HS-5 (cell line): ENCODE results near the gene LDAH.
A peak's percentile ranks its signal among the peaks of the same experiment; 100 is the strongest.

Experiments used
- DNase-seq: peaks from one replicate; pipeline ENCODE4 v3.0.0-alpha.2; 2012; ENCODE audit warnings: low read depth

The LDAH gene

DNA sequence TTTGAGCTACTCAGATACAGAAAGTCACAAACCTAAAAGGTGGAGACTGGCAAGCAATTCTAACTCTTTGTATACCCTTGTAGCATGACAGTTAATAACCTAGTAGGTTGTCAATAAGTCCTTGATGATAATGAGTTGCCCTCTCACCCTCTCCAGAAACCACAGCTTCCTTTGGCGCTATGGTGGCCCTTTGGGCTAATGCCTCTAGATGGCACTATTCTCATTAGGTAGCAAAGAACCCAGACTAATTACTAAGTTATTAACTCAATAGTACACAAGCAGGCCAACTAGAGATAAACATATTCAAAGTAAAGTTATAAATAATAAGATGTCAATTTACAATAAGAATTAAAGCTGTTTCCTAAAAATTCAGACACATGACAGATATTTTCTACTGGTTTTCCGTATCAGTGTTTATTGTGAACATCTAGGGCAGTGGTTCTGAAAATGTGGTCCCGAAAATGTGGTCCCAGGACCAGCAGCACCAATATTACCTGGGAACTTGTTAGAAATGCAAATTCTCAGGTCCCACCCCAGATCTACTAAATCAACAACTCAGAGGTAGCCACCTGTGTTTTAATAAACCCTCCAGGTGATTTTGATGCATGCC lies 41.1 kb downstream of the LDAH start:
- DNase-seq, result peak; percentile 13

DNA sequence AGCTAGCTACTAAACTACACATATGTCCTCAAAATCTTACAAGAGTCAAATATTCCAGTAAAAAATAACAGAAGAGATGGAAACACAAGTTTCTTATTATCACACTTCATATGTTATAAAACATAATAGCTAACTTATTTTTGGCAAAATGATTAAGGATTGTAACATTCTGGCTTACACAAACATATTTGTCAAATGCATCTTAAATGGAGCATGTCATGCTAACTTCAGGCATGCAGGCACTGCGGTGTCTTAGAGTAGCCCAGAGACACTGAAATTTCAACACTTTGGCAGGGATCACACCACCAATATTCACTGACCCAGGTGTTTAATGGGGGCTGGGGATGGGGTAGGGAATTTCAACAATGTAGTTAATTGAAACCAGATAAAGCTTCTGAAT lies 51.6 kb downstream of the LDAH start:
- DNase-seq, result no peak

DNA sequence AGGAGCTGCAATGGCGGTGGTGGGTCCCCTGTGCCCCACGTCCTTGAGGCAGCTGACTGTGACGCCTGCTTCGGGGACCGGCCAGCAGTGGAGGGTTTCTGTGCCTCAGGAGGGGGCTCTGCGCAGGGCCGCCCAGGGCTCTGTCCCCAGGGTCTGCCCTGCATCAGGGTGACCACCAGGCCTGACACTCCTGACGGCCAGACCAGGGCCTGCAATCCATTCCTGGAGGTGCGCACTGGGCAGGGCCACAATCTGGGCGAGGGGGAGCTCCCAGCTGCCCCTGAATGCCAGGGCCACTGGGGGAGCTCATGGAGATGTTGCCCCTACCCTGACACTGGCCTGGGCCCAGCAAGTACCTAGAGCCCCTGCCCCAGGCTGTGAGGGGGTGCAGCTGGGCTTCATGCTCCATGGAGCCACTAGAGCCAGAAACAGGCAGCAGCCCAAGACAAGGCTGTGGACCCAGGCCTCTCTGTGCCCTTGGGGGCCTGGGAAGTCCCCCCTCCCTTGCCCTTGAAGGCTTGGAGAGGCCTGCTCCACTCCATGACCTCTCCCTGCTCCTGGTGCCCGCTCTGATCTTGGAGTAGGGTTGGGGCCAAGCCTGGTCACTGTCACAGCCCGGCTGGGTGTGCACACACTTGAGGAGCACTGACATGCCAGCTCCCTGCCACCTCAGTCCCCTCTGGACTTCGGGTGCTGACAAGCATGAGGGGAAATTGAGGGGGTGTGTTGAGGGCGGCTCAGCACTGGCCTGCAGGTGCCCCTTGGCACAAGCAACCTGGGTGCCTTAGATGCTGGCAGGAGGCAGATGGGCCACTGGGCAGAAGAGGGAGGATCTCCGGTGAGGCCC lies 55.9 kb downstream of the LDAH start:
- no peak for DNase-seq

DNA sequence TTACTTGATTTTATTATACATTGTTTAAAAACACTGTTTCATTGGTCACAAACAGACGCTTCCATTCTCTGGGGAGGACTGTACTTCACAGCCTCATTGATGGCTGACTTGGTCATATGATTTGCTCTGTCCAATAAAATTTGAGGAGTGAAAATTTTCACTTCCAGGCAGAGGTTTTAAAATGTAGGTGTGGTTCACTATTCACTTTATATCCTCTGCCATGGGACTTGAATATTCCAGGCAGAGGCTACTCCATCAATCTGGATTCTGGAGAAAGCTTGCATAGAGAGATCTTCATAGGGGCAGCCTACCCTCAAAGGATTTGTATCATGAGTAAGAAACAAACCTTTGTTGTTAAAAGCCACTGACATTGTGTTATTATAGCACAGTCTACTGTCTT lies 56.7 kb downstream of the LDAH start:
- DNase-seq, result no peak

DNA sequence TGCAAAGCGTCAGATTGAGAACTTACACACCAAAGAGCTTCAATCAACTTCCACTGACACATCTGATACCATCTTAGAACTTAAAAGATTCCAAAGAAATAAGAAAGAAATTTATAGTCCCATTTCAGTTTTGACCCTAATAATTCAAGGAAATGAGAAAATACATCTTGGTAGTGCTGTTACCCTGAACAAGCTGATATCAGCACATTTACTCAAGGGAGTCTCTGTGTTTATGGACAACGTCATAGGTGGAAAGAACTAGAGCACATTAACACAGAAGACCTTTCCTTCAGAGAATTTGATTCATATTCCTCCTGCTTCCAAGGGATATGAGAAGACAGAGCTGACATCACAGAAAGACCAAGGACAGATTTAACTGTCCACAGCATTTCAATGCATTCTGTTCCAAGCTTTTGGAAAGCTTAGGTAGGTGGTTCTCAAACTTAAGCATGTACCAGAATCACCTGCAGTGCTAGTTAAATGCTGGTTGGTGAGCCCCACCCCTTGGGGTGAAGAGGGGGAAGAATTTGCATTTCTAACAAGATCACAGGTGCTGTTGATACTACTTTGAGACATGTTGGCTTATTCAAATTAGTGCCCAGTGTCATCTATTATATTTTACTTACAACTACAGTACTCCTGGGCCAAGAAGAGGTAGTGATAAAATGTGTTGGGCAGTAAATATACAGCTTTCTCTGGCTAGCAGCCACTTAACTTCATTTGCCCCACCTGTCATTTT lies 59.8 kb downstream of the LDAH start:
- DNase-seq, result no peak

DNA sequence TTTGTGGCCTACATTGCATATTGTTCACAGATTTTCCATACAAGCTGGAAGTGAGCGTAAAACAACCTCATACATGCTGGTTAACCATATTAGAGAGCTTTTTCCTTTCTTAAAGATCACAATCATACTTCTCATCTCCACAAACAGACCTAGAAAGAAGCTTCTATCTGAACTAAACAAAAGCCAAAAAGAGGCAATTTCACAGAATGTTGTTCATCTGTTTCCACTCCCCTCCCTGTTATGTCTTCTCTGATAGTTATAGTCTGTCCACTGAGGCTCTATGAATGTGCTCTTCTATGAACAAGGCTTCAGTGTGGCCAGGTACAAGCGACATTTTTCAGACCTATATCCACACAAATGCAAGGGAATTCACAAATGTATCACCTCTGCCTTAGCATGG lies 63.4 kb downstream of the LDAH start:
- no peak for DNase-seq

DNA sequence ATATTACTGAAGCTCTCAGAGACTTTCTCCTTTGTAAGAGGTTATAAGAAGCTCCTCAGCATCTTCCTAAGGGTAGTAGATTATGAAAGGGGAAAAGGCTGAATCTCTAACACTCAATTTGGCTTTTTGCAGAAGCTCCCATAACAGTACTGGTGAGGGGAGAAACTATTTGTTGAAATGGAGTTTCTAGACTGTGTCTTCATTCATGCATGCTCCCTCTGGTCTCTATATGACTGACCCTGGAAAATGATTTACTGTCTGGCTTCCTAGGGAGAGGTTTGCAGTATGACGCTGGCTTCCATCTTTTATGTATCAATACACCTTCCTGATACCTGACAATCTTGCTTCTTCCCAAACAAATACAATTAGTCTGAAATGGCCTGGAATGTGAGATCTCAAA lies 63.9 kb downstream of the LDAH start:
- no peak for DNase-seq

DNA sequence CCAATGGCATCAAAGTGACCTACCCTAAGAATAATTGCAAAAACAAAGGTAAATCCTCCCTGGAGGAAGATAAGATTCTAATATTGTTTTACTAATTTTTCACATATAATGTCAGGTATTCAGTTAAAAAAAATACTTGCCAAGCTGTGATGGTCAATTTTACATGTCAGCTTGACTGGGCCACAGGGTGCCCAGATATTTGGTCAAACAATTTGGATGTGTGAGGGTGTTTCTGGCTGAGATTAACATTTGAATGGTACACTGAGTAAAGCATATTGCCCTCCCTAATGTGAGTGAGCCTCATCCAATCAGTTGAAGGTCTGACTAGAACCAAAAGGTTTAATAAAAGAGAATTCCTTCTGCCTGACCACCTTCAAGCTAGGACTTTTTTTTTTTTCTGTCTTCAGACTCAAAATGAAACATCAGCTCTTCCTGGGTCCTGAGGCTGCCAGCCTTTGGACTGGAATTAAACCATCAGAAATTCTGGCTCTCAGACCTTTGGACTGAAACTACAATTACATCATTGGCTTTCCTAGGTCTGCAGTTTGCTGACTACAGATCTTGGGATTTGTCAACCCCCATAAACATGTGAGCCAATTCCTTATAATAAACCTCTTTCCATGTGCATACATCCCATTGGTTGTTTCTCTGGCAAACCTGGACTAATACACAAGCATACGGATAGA lies 65.4 kb downstream of the LDAH start:
- DNase-seq, result no peak

DNA sequence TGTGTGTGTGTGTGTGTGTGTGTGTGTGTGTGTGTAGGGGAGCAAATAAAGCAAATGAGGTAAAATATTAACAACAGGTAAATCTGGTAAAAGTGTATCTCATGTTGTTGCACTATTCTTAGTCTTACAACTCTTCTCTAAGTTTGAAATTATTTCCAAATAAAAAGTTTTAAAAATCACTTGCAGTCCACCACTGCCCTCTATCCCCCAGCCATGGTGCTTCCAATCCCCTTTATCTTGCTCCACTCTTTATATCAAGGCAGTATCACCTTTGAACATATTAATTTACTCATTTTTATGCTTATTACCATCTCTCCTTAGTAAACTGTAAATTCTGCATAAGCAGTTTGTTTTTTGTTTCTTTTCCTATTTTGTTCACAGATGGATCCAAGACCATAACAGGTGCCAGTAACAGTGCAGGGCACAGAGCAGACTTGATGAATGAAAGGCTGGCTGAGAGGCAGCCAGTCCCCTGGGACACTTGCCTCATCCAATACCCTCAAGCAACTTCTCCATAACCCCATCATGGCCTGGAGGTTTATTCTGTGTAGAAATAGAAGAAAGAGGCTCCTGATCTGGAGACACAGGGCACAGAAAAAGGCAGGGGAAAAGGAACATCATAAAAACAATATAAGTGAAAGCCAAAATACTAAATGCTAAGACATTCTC lies 67.6 kb downstream of the LDAH start:
- no peak for DNase-seq

DNA sequence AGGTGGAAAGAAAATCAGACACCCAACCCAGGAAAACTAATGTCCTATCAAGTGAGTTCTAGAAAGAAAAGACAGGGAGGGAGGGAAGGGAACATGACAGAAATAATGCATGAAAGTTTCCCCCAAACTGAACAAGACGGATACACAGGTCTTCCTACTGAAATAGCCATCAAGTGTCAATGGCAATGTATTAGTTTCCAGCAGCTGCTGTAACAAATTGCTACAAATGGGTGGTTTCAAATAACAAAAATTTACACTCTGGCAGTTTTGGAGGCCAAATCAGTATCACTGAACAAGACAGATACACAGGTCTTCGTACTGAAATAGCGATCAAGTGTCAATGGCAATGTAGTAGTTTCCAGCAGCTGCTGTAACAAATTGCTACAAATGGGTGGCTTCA lies 70.6 kb downstream of the LDAH start:
- DNase-seq, result no peak

DNA sequence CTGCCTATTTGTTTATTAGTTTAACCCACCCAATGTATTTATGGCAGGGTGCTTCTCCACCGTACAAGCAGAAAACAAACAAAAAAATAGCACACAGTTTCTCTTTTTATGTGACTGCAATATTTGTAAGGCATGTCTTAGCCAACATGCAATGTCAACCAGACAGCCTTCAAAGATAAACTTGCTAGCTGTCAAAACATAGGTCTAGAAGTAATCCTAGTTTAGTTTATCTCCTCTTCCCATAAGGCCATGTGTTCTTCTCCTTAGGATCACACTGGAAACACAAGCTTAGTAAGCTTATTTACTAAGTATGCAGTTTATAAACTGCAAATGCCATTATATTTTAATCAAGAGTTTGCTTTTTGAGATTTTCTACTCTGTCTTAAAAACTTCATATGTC lies 75.6 kb downstream of the LDAH start:
- DNase-seq, result no peak

DNA sequence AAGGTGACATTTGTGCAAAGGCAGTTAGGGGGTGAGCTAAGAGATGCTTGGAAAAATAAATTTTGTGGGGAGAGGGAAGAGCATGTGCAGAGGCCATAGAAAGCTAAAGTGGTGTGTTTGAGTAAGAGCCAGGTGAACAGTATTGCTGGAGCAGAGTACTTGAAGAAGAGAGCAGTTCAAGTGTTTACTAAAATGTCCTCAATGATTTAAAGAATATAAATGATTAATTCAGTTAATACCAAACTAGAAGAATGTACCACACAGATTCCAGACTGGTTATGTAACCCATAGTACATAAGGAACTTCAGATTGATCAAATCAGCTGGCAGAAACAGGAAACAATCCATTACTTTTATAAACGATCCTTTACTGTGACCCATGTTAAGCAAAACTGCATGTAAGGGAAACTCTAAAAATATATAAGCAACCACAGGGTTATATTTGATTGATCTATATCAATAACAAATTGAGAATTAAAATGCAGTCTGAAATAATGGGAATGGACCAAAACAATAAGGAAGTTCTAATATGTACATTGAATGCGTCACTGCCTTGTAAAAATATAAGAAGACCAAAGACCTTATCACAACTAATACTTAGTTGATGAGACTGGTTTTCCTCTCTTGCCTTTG lies 76.9 kb downstream of the LDAH start:
- DNase-seq, result no peak

DNA sequence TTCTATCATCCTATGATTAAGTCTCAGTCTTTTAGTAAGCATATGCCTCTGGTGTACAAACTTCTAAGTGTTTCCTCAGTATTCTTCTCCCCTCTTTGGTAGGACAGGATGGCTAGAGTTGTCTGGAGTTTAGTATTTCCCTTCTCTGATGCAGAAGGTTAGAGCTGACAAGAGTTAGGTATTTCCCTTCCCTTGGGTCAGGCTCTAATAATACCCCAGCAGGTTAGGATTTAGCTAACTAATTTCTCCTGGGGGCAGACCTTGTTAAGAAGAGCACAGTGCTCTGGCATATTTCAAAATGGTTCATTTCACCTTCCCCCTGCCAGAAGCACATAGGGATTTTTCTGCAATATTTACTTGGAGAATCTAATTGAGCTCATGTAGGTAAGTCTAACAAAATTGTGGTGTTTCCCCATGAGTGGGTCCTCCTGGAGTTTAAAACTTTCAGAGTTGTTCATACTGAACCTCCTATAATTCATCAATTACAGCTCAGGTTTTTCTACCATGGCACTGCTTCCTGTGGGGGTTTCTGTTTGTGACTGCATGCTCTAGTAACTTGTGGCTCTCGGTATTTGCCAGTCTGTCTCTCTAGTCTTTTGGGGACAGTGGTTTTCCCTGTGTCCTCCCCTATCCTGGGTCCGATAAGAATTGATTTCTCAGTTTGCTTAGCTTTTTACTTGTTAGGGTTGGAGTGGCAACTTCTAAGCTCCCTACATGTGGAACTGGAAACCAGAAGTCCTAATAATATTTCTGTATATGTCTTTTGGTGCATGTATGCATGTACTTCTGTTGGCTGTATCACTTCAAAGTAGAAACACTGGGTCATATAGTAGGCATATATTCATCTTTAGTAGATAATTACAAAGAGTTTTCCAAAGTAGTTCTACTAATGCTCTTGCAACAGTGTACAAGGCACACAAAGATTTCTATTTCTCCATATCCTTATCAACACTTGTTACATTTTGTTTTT lies 78.2 kb downstream of the LDAH start:
- DNase-seq, result no peak

DNA sequence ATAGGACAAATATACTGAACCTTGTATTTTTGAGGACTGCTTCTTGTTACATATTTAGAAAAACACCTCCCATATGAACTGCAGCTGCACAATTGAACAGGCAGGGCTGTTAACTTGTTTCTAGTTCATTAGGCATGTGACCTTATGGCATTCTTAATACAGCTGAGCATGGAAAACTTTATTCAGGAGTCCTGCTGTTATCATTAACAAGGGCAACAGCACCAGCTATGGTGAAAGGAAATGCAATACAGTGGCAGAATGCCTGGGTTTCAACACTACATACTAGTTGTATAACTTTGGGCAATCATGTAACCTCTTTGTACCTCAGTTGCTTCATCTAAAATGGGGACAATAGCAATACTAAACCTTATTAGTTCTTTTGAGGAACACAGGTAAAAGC lies 84.1 kb downstream of the LDAH start:
- no peak for DNase-seq

DNA sequence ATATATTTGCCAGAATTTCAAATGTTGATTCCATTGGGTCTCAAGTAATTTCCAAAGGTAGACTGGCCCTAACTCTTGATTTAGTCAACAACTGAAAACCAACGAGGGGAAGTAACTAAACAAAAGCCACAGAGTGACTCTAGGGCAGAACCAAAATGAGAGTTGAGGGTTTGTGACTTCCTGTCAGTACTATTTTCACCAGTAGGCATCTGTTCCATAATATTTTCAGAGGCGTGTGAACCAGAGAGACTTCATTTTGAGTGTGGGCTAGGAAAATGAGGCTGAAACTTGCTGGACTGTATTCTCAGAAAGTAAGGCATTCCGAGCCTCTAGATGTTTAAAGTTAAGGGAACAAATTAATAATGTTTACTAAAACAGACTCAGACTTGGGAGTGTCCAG lies 85.4 kb downstream of the LDAH start:
- DNase-seq, result no peak

DNA sequence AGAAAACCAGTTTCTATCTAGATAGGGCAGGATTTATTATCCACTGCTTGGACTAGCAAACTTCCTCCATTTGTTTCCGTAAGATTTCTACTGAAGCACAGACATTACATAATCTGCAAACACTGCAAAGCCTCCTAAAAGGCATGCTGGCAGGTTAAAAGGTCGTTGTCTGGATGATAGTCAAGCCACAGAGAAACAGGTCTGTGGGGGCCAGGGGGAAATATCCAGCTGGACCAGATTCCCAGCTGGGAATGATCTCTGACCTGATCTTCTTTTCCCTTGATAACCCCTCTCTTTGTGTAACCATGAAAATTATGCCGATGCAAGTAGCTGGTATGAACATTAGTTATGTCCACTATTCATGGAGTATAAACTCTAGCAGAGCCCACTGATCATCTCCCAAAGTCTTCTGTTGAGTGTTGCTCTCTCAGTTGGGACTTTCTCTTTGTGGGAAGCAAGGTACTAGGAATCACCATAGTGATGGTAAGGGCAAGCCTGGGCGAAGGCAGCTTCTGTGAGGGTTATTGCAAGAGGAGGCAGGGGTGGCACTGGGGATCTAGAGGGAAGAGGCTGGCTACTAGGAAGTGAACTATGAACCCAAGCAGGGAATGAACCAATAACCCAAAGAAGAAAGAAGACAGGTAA lies 94.7 kb downstream of the LDAH start:
- DNase-seq, result no peak

DNA sequence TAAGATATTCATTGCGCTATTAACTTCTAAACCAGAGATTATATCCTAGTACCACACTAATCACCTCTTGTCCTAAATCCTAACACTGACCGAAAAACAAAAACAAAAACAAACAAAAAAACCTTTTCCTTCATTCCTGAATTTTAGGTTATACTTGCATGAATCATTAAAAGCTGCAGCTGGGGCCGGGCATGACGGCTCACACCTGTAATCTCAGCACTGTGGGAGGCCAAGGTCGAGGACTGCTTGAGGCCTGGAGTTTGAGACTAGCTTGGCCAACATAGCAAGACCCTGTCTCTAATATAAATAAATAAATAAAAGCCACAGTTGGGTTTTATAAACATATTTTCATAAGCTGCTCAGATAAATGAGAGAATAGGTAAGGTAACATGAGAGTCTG lies 96.0 kb downstream of the LDAH start:
- DNase-seq, result no peak

DNA sequence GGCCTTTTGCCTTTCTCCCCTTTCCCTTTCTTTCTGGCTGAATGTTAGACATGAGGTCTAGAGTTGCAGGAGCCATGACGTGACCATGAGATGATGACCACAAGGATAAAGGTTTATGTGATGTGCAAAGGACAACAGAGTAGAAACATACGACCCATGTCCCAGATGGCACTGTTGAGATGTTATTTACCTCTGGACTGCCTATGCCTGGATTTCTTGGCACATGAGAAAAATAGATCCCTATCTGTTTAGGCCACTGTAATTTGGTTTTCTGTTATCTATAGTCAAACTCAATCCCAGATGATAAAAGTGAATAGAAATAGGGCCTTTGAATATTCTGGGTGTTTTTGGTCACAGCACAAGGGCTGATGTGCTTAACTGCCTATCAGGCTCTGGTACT lies 97.1 kb downstream of the LDAH start:
- DNase-seq, result no peak

DNA sequence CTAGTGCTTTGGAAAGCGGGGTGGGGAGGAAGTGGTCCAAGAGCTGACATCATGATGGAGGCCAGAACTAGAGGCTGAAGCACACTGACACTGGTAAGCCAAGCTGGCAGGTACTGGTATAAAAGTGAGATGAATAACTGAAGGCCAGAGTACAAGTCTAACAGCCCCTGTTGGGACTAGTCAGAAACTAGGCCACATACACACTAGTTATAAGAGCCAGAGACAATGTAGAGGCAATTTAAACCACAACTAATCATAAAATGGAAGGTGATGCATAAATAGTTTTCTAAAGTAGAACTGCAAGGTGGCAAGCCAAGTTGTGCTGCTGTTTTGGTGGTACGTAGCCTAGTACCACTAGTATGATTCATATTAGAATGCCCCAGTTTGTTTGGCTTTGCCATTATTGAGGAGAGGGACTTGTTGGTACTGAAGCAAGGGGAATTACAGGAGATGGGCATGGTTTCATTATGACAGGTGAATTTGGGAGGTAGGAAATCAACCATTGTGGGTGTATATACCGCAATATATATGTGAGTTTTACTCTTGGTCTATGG lies 98.3 kb downstream of the LDAH start:
- no peak for DNase-seq

DNA sequence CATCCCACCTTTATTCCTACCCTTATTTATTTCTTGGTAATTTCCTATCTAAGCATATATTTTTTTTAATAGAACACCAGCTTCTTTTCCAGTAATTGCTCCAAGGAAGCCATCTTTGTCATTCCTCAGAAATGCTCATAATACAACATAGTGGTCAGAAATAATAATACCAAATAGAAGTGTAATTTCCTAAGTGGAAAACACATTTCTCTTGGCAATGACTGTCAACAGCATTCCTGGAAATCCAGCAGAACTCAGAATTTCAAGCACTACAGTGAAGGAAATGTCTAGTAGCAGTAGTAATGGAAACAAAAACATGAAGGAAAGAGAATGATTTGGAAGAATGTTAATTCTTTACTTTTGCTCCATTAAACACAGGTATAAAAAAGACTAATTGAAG lies 99.4 kb downstream of the LDAH start:
- no peak for DNase-seq
